Measurements from ENCODE around the gene MEI1. TPM values are rescaled to one million over a fixed set of nuclear protein-coding genes. Genes with fewer than 3 reads are reported as not detected.
A peak's percentile ranks its signal among the peaks of the same experiment; 100 is the strongest.
"Not testable (repeated sequence)": the region's sequence is repeated elsewhere in the genome, so short reads cannot be mapped to it uniquely, and the experiment has no call there.

MEI1 gene
- polyA plus RNA-seq, 3 donors = 2.0 to 3.7 (median 2.3) TPM

DNA sequence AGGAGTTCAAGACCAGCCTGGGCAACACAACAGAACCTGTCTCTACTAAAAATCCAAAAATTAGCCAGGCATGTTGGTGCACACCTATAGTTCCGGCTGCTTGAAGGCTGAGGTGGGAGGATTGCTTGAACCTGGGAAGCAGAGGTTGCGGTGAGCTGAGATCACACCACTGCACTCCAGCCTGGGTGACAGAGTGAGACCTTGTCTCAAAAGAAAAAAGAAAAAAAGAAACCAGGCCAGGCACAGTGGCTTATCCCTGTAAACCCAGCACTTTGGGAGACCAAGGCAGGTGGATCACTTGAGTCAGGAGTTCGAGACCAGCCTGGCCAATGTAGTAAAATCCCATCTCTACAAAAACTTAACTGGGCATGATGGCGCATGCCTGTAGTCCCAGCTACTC is 33.9 kb downstream of the MEI1 start:
- not testable (repeated sequence) for DNase-seq

DNA sequence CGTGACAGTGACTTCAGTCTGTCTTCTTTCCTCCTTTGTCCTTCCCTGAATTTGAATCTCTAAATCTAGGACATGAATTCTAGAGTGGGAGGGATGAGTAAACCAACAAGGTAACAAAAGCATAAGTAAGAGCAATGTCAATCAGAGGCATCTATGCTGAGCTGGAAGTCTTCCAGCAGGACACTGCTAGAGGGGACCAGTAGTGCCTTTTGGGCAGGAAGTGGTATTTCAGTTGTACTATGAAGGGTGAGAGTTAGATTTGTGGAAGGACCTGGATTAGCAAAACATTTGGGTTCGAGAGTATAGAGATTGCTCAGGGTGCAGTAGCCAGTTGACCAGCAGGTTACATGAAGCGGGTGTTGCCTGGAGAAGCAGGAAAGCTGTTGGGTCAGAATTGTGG is 40.3 kb downstream of the MEI1 start:
- no peak for DNase-seq

DNA sequence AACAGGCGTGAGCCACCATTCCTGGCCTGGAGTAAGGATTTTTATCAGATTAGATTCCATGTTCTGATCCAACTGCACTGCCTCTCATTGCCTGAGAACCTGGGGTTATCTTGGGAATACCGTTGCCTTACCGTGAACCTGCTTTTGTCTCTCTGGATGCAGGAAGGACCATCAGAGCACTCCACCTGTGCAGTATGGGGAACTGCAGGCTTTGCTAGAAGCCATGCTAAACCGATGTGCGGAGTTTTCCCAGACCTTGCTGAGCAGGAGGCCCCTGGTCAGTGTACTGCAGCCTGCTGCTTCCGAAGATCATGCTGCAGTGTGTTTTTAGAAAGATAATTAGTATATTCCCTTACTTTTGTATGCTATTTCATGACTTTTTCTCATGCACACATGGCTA is 43.6 kb downstream of the MEI1 start:
- no peak for DNase-seq

DNA sequence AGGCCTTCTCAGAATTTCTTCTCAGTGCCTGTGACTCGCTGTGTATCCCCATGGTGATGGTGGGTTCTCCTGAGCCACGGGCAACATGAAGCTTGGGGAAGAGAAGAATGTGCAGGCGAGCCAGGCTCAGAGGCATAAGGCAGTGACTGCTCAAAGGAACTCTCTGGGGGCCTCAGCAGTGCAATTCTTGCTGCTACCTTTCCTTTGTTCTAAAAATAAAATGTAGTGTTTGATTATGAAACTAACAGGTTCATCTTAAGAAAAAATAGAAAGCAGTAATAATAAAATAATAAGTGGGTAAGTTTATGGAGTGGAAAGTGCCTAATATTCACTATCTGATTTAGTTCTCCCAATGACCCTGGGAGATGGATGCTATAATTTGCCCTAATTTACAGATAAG is 46.7 kb downstream of the MEI1 start:
- no peak for DNase-seq

DNA sequence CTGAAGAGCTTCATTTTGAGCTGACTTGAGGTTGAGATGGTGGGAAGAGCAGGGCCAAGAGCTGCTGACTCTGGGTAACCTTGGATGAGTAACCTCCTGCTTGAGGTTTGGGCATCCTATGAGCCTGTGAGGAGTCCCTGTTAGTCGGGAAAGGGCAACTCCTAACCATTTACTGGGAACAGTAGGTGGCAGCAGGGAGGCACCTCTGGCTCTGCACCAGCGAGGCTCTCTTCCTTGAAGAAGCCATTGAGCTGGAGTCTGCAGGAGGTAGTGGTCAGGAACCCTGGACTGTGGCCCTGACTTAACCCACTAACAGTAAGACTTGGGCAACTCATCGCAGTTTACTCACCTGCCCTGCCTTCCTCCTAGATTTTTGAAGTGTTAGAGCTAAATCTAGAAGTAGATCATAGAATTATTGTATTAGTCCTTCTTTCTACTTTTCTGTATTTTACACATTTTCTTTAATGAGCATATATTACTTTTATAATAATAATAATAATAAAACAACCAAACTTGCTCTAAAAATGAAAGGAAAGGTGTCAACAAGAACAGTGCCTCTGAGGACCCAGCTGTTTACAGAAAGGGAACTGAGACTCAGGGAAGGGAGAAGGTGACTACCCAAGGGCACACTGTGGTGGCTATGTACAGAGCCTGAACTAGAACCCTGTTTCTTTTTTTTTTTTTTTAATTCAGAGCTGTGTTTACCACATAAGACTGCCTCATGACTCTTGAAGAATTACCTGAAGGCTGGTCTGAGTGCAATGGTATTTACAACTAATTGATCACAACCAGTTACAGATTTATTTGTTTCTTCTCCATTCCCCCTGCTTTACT is 47.5 kb downstream of the MEI1 start:
- DNase-seq = peak; percentile 58

DNA sequence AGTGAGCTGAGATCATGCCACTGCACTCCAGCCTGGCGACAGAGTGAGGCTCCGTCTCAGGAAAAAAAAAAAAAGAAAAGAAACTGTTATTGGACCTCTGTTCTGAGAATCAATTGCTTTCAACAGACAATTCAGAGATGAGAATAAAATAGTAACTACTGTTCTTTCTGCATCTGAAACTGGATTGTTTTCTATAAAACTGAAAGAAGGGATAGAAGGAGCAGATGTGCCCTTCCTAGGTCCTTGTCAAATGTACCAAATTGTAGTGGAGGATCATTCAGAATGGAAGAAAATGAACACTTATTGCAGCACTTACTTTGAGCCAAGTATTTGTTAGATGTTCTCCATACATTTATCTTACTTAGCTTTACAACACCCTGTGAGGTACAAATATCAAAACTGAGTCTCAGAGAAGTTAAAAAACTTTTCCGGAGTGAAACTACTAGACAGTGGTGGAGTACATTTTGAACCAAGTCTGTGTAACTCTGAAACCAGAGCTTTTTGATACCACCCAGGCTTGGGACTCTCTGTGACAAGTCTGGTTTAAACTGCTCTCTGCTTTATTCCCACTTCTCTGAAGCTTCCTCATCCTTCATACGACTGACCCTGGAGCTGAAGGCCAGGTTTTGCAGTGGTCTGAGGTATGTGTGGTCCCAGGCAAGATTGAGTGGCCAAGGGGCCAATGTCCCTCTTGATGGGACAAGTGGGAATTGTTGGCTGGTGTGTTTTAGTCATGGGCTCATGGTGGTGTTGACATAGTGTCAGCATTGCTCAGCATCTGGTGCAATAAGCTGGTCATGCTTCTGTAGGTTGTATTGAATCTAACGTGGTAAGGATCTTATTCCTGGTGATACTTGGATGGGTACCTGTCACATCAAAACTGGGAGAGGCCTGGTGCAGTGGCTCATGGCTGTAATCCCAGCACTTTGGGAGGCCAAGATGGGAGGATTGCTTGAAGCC is 53.0 kb downstream of the MEI1 start:
- no peak for DNase-seq

DNA sequence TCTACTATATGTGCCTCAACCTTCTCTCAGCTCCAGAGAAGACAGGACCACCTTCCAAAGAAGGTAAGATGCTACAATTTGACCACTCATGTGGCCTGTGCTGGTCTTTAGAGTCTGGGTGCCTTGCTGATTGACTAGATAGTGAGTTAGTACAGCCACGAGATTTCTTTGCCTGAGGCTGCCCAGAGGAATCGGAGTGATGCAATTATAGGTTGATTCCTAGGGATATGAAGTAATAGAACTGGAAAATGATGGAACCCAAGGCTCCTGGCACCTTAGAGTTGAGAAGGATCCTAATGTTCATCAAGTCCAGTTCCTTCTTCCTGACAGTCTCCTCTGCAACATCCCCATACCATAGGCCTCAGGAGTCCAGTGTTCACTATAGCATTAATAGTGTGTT is 54.7 kb downstream of the MEI1 start:
- DNase-seq = no peak

DNA sequence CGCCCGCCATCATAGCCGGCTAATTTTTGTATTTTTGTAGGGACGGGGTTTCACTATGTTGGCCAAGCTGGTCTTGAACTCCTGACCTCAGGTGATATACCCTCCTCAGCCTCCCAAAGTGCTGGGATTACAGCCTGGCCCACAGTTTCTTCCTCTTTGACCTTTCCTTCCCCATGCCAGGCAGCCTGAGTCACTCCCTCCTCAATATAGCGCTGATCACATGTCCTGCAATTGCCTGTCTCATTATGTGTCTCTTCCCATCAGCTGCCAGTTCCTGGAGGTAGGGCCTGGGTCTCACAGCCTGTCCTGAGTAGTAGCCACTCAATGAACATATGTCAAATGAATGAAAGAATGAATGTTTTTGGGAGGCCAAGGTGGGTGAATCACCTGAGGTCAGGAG is 58.2 kb downstream of the MEI1 start:
- no peak for DNase-seq

DNA sequence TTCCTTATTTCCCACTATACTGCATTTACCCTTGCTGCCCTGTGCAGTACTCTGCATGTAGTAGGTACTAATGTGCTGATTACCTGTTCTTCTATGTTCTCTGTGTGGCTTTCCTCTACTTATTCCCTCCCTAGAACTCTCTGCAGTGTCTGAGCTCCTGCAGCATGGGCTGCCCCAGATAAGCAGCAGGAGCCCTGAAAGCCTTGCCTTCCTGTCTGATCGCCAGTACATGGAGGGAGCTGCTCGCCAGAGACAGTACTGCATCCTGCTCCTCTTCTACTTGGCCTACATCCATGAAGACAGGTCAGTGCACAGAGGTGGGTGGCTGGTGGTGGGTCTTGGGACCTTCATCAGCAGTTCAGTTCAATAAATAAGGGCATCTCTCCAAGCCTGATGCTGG is 58.9 kb downstream of the MEI1 start:
- DNase-seq = no peak

DNA sequence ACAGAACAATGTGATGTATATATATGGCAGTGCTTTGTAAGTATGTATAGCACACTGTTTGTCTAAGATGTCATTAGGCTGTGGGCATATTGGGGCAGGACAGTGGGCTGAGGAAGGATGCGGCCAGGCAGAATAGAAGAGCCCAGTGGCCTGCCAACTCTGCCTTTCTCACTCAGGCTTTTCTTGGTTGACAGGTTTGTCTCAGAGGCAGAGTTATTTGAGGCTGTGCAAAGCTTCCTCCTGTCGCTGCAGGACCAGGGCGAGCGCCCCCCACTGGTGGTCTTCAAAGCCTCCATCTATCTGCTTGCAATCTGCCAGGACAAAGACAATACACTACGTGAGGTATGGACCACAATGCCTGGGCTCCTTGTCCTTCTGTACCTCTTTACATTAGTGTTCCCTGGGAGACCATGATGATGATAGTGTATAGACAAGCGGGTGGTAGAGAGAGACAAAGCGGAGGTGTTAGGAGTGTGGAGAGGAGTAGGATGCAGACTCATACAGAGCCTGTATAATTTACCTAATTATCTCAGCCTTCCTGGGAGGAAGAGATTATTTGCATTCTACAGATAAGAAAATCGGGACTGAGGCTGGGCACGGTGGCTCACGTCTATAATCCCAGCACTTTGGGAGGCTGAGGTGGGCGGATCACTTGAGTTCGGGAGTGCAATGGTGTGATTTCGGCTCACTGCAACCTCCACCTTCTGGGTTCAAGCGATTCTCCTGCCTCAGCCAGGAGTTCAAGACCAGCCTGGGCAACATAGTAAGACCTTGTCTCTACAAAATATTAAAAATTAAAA is 63.9 kb downstream of the MEI1 start:
- DNase-seq = no peak

DNA sequence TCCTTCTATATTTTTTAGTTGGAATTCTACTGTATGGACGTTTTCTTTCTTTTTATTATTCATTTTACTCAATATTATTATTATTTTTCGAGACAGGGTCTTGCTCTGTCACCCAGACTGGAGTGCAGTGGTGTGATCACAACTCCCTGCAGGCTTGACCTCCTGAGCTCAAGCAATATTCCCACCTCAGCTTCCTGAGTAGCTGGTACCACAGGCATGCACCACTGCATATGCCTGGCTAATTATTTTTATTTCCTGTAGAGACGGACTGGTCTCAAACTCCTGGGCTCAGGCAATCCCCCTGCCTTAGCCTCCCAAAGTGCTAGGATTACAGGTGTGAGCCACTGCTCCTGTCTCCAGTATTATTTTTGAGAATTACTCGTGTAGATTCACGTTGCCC is 67.2 kb downstream of the MEI1 start:
- DNase-seq = no peak

DNA sequence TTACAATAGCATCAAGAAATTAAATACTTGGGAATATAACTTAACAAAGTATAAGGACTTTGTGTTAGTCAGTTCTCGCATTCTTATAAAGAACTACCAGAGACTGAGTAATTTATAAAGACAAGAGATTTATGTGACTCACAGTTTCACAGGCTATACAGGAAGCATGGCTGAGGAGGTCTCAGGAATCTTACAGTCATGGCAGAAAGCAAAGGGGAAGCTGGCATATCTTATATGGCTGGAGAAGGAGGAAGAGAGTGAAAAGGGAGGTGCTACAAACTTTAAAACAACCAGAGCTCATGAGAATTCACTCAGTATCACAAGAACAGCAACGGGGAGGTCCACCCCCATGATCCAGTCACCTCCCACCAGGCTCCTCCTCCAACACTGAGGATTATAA is 69.1 kb downstream of the MEI1 start:
- DNase-seq = peak; percentile 23

DNA sequence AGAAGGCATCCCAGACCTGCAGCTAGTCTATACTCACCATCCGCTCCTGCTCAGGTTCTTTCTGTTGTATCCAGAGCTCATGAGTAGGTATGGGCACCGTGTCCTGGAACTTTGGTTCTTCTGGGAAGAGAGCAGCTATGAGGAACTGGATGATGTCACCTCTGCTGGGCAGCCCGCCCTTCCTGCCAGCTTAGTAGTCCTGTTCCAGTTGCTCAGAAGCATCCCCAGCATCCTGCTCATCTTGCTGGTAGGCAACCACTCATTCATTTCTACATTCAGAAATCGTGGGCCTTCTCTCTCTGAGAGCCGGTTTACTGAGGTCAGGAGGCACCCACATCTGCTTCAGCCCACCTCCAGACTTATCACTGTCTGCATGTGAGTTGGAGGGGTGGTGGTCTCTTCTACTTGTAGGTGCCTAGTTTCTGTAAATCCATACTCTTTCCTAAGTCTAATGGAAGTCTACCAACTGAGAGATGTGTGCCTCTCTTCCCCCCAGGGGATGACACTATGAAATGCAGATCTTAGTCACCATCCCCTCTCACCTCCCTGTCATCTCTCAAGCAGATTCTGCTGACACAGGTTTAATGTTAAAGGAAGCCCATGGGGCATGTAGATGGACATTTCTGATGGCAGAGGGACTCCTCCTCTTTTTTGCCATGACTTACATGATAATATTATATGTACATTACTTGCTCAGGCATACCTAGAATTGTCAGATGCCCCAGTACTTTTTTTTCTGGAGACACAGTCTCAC is 71.6 kb downstream of the MEI1 start:
- no peak for DNase-seq

DNA sequence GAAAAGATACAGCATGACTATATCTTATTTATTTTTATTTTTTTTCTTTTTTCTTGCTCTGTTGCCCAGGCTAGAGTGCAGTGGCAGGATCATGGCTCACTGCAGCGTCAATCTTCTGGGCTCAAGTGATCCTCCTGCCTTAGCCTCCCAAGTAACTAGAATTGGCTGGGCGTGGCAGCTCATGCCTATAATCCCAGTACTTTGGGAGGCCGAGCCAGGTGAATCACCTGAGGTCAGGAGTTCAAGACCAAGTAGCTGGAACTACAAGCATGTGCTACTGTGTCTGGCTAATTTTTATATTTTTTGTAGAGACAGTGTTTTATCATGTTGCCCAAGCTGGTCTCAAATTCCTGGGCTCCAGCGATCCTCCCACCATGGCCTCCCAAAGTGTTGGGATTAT is 72.9 kb downstream of the MEI1 start:
- no peak for DNase-seq

DNA sequence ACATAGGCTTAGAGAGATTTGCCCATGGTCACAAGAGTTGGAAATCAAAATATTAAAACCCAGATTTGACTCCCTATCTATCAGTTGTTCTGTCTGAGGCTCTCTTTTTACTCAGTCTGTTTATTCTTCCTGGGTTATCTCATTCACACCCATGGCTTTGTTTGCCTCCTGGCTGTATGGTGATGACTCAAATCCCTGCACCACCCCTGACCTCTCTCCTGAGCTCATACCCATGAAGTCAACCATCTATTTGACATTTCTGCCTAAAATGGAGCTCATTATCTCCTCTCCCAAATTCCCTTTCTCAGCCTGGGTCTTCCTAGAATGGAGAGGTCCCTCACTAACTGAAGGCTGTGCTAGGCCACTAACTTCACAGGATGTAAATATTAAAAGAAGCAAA is 73.3 kb downstream of the MEI1 start:
- no peak for DNase-seq

DNA sequence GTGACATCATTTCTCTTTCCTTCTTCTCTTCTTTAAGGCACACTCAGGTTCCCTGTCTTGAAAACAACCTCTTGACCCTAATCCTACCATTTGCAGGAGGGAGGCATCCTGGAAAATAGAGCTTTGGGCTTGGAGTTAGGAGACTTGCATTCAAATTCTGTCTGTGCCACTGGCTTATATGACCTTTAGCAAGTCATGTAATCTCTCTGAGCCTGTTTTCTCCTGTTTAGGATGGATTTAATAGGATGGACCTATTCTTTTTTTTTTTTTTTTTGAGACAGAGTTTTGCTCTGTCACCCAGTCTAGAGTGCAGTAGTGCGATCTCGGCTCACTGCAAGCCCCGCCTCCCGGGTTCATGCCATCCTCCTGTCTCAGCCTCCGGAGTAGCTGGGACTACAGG is 76.0 kb downstream of the MEI1 start:
- DNase-seq = no peak

DNA sequence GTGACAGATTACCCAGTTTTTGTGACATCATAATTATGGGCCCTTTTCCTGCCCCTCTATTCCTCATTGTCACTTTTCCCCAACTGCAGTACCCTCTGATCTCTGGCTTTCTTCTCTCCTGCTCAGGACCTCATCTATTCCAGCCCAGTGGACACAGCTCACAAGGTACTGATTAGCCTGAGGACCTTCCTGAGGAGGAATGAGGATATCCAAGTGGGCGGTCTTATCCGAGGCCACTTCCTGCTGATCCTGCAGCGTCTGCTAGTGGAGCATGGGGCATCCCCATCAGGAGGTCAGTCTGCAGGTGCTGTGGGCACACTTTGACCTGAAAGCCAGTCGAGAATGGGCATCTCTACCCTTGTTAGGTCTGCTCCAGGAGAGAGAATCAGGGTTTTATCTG is 76.7 kb downstream of the MEI1 start:
- DNase-seq = no peak

DNA sequence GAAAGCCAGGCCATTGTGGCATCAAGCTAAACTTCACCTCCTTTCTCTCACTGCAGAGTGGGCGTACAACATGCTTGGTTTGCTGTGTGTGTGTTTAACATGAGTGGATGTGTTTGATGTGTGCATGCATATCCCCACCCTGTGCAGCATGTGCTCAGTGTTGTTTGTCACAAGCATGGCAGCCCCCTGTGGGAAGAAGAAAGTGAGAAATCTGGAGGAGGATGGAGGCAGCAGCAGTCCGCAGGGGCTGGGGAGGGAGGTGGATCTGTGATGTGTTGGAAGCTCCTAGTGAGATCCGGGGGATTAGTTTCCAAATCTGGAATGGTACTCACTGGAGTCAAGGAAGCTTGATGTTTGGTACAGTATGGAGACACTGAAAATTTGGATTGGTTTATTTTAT is 77.1 kb downstream of the MEI1 start:
- DNase-seq = no peak

DNA sequence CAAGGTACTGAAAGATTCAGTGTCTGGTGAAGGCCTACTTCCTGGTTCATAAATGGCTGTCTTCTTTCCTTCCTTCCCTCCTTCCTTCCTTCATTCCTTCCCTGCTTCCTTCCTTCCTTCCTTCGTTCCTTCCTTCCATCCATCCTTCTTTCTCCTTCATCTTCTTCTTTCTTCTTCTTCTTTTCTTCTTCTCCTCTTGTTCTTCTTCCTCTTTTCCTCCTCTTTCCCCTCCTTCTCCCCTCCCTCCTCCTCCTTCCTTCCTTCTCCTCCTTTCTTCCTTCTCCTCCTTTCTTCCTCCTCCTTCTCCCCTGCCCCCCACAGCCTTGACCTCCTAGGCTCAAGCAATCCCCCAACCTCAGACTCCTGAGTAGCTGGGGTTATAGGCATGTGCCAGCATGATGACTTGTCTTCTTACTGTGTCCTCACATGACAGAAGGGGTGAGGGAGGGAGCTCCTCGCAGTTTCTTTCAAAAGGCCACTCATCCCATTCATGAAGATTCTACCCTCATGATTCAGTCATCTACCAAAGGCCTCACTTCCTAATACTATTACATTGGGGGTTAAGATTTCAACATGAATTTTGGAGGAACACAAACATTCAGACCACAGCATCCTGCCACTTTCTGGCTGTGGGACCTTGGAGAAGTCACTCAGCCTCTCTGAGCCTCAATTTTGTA is 78.6 kb downstream of the MEI1 start:
- DNase-seq = no peak

DNA sequence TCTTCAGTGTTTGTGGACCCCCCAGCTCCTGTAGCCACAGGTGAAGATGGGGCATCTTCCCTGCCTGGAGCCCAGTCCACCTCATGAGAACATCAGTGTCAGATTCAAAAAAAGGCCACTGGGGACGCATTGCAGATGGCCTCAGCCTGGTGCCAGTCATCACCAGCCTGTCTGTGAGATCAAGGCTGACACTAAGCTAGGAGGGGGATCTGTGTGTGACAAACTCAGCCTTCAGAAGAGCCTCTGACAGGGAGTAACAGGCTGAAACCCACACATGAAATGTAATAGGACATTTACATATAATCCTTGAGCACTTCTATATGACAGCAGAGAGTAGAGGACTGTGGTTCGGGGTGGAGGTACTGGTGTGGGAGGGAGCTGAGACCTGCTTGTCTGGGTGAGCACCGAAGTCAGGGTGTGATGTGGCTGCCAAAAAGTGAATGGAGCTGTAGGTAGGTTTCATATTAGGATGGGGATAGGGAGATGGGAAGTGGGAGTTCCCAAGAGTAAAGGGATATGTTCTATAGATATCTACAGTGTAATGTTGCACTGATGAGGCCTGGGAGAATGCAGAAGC is 80.7 kb downstream of the MEI1 start:
- no peak for DNase-seq

Data from renal pelvis (tissue), 4 donors.